Adrenal gland (tissue), 5 donors: Measurements from ENCODE around the gene TMEM61.

Source experiments
- CTCF ChIP-seq, 6 experiments: fragments of 450-650 bp in 4 of 6; fragments of 200-600 bp in 2 of 6; sonication (generic) in 1 of 6; IDR thresholded peaks; 1 replicate in 5 of 6; 2 replicates in 1 of 6; pipeline versions ENCODE4 v1.5.1 to v1.8.0; 2016 to 2021; ENCODE audit warnings: antibody characterized with exemption in 6 of 6, mild to moderate bottlenecking in 2 of 6, moderate library complexity in 1 of 6
- POLR2A ChIP-seq, 2 donors: fragments of 450-650 bp; IDR thresholded peaks; one replicate each; pipeline ENCODE4 v1.6.1; 2017; ENCODE audit warnings: antibody characterized with exemption in 2 of 2, mild to moderate bottlenecking in 2 of 2, moderate library complexity in 1 of 2
- donor health status: DM: no; HTN: no; CAD: no.

- no peak for TF ChIP-seq CTCF (IDR thresholded peaks at IDR 0.05)
- no peak for TF ChIP-seq POLR2A (IDR thresholded peaks at IDR 0.05)
These were observed 17.2 kb downstream of the TMEM61 start for GRCh38 chr1:54997711-54997986.
